Measurements from ENCODE around the gene FAR2. TPM values are rescaled to one million over a fixed set of nuclear protein-coding genes. Genes with fewer than 3 reads are reported as not detected.
"Not testable (repeated sequence)": the region's sequence is repeated elsewhere in the genome, so short reads cannot be mapped to it uniquely, and the experiment has no call there.

FAR2 gene
- total RNA-seq, 1 experiment from 2014 or later = not detected

GRCh38 chr12:29149691-29150281 is 708 bp downstream of the FAR2 start:
- in situ Hi-C loops (cut with HindIII; ENCODE audit: low pct_unique_long_range_greater_than_20kb, low sequenced_read_pairs) = no loop called here
- no peak for DNase-seq (ENCODE audit: low read depth)

- in situ Hi-C loops (cut with HindIII; ENCODE audit: low pct_unique_long_range_greater_than_20kb, low sequenced_read_pairs) = no loop called here
- DNase-seq (ENCODE audit: low read depth) = no peak
Observed at GRCh38 chr12:29150462-29150861, 1.4 kb downstream of the FAR2 start.

DNA sequence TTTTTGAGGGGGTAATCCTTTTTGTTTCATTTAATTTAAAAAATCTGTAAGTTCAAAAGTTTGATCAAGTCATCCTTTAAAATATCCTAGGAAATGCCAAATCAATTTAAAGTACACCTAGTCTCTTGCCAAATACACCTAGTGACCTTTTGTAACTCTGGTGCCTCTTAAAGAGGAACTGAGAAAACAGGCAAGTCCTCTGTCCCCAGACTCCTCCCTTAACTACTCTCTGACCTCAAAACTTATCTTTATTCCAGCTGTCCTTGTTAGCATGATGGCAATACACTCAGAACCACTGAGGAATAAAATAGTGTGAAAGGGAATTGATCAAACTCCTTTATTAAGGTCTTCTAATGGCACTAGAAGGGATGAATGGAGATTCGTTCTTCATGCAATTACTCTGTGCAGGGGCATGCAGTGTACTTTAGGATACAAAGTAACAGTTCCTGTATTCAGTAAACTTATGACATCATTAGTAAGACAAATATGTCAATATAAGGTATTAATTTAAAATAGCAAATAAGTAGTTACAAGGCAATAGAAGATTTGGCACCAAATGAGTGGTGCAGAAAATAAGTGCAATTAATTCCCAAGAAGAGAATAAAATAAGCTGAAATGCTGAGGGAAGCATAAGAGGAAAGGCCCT is 3.3 kb downstream of the FAR2 start:
- no peak for DNase-seq (ENCODE audit: low read depth)
- in situ Hi-C loops (cut with HindIII; ENCODE audit: low pct_unique_long_range_greater_than_20kb, low sequenced_read_pairs) = no loop called here

- no peak for DNase-seq (ENCODE audit: low read depth)
- in situ Hi-C loops (cut with HindIII; ENCODE audit: low pct_unique_long_range_greater_than_20kb, low sequenced_read_pairs) = no loop called here
Observed at GRCh38 chr12:29152981-29153630, 4.0 kb downstream of the FAR2 start.

DNA sequence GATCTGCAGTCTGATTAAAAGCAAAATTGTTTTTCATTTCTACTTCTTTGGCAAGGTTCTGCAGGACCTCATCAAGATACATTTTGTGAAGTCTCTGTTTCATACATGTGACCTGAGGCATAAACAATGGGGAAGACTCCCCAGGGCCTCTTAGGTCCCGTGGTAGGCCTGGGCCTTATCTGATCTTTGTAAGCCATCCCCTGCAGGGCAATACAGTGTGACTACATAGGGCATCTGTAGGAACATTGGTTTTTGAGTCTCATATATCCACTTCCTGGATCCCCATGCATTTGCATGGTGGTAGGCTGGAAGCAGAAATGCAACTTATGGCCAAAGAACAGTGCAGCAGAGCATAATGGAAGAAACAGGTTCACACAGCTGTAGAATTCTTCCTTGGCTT is 6.0 kb downstream of the FAR2 start:
- in situ Hi-C loops (cut with HindIII; ENCODE audit: low pct_unique_long_range_greater_than_20kb, low sequenced_read_pairs) = no loop called here

GRCh38 chr12:29157486-29157946 is 8.4 kb downstream of the FAR2 start:
- in situ Hi-C loops (cut with HindIII; ENCODE audit: low pct_unique_long_range_greater_than_20kb, low sequenced_read_pairs) = no loop called here
- no peak for DNase-seq (ENCODE audit: low read depth)

More for the DNA sequence above, 6.0 kb downstream of the FAR2 start:
- no peak for DNase-seq (ENCODE audit: low read depth)

DNA sequence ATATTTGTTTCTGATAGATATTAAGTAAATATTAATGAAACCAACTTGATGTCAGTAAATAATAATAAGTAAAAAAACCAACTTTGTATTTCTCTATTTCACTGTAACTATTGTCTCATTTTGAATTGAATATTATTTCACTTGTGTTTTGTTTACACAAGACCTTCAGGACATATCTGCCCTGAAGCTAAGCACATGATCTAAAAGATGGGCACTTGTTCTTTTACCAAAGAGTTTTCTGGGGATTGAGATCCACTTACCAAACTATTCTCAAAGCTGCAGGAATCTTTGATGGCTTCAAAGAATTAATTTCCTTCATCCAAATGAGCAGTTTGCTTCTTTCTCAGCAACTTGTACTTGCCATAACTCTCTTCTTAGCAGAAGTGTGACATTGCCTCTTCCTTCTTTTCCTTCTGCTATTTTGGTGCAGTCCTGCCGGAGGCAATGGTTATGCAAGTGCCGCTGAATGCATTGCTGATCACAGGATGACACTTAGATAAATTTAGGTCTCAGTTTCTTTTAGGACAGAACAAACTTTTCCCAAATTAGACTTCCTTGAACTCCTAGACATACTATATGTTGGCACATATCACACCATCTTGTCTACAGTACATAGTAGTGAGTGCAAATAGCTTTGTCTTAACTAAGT is 9.2 kb downstream of the FAR2 start:
- DNase-seq (ENCODE audit: low read depth) = no peak
- in situ Hi-C loops (cut with HindIII; ENCODE audit: low pct_unique_long_range_greater_than_20kb, low sequenced_read_pairs) = no loop called here

- in situ Hi-C loops (cut with HindIII; ENCODE audit: low pct_unique_long_range_greater_than_20kb, low sequenced_read_pairs) = no loop called here
- DNase-seq (ENCODE audit: low read depth) = no peak
Observed at GRCh38 chr12:29159661-29160060, 10.6 kb downstream of the FAR2 start.

- DNase-seq (ENCODE audit: low read depth) = no peak
- in situ Hi-C loops (cut with HindIII; ENCODE audit: low pct_unique_long_range_greater_than_20kb, low sequenced_read_pairs) = no loop called here
Observed at GRCh38 chr12:29160230-29160629, 11.2 kb downstream of the FAR2 start.

DNA sequence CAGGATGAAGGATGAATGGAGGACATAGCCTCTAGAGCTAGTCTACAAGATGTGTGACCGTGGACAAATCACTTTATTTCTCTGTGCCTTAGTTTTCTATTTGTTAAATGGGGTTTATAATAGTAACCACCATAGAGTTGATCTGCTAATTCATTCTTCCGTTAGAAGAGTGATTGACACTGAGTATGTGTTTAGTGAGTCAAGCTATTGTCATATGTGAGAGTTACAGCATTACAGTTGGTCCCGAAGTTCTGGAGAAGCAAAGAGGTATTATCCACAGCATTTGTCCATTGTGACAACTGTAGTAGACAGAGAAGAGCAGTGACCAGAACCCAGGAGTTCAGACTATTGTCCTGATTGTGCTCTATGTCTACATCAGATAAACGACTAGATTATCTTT is 14.1 kb downstream of the FAR2 start:
- in situ Hi-C loops (cut with HindIII; ENCODE audit: low pct_unique_long_range_greater_than_20kb, low sequenced_read_pairs) = no loop called here

GRCh38 chr12:29164477-29165393 is 15.7 kb downstream of the FAR2 start:
- peak; percentile 12 for DNase-seq (ENCODE audit: low read depth)
- in situ Hi-C loops (cut with HindIII; ENCODE audit: low pct_unique_long_range_greater_than_20kb, low sequenced_read_pairs) = no loop called here

More for the DNA sequence above, 14.1 kb downstream of the FAR2 start:
- no peak for DNase-seq (ENCODE audit: low read depth)

DNA sequence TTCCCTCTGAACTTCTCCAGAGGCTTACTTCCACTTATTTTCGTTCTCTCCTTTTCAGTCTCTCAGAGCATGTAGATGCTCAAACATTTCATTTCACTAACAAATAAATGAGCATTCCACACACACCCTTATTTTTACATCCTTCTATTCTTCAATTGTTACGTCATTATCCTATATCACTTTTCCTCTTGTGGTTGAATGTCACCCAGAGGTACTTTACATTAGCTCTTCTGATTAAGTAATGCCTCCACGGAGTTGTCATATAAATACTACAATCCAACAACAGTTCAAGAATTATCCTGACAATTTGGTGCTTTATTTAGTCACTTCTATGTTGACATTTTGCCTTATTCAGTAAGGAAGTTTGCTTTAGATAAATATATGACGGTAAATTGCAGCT is 18.4 kb downstream of the FAR2 start:
- DNase-seq (ENCODE audit: low read depth) = no peak
- in situ Hi-C loops (cut with HindIII; ENCODE audit: low pct_unique_long_range_greater_than_20kb, low sequenced_read_pairs) = no loop called here

- no peak for DNase-seq (ENCODE audit: low read depth)
- in situ Hi-C loops (cut with HindIII; ENCODE audit: low pct_unique_long_range_greater_than_20kb, low sequenced_read_pairs) = no loop called here
Observed at GRCh38 chr12:29167988-29168387, 18.9 kb downstream of the FAR2 start.

- DNase-seq (ENCODE audit: low read depth); in situ Hi-C loops (cut with HindIII; ENCODE audit: low pct_unique_long_range_greater_than_20kb, low sequenced_read_pairs): not testable (repeated sequence)
Observed at GRCh38 chr12:29169978-29170377, 20.9 kb downstream of the FAR2 start.

GRCh38 chr12:29170478-29171084 is 21.5 kb downstream of the FAR2 start:
- in situ Hi-C loops (cut with HindIII; ENCODE audit: low pct_unique_long_range_greater_than_20kb, low sequenced_read_pairs); DNase-seq (ENCODE audit: low read depth): not testable (repeated sequence)

DNA sequence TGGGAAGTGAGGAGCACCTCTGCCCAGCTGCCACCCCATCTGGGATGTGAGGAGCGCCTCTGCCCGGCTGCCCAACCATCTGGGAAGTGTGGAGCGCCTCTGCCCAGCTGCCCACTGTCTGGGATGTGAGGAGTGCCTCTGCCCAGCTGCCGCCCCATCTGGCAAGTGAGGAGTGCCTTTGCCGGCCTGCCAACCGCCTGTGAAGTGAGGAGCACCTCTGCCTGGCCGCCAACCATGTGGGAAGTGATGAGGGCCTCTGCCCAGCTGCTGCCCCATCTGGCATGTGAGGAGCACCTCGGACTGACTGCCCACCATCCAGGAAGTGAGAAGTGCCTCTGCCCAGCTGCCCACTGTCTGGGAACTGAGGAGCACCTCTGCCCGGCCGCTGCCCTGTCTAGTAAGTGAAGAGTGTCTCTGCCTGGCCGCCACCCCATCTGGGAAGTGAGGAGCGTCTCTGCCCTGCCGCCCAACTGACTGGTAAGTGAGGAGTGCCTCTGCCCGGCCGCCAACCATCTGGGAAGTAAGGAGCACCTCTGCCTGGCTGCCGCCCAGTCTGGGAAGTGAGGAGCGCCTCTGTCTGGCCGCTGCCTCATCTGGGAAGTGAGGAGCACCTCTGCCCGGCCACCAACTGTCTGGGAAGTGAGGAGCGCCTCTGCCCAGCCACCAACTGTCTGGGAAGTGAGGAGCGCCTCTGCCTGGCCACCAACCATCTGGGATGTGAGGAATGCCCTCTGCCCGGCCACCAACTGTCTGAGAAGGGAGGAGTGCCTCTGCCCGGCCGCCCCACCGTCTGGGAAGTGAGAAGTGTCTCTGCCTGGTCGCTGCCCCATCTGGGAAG is 22.6 kb downstream of the FAR2 start:
- DNase-seq (ENCODE audit: low read depth) = no peak
- in situ Hi-C loops (cut with HindIII; ENCODE audit: low pct_unique_long_range_greater_than_20kb, low sequenced_read_pairs) = no loop called here

DNA sequence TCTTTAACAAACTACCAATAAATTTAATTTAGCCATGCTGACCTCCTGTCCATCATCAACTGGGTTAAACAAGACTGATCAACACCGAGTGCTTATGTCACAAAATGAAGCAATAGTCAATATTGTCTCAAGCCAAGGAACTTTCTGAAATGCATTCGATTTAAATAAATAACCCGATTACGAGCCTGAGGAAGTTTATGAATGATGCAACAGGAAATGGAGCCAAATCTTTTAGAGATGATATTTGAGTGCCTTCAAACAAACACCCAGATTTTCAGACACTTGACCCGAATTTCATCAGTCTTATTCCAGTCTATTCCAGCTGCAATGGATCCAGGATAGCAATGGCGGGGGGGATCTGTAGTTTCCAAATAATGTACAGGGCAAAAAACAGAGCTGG is 27.9 kb downstream of the FAR2 start:
- in situ Hi-C loops (cut with HindIII; ENCODE audit: low pct_unique_long_range_greater_than_20kb, low sequenced_read_pairs) = no loop called here

More for the DNA sequence above, 27.9 kb downstream of the FAR2 start:
- DNase-seq (ENCODE audit: low read depth) = no peak
